IMR-90 (cell line): ENCODE data around the gene SPINT1. TPM values are rescaled to one million over a fixed set of nuclear protein-coding genes. Genes with fewer than 3 reads are reported as not detected.

Source experiments
- ATAC-seq: fragments of 200-7000 bp; cut with Tn5 transposase; 2 replicates; pipeline ENCODE4 v1.9.1; 2020; ENCODE audit warnings: low read depth, mild to moderate bottlenecking, moderate library complexity
- BruUV-seq: library from RNA; stranded (reverse); fragments of 400-500 nt; replicated peaks from 2 replicates; lab custom pipeline; 2021; lab: Mats Ljungman, UMichigan
- CTCF ChIA-PET: fragments of 300-600 bp; formaldehyde crosslinking; extraction: SDS; loops from one replicate; lab custom pipeline; 2021; ENCODE audit warnings: antibody characterized with exemption; lab: Yijun Ruan, JAX
- POLR2A ChIA-PET: fragments of 300-600 bp; sonication (Branson Sonifier 250); formaldehyde crosslinking; loops from one replicate; lab custom pipeline; 2022; ENCODE audit warnings: antibody characterized with exemption; ENCODE audit not compliant: unreplicated experiment; lab: Charles Lee
- DNase-seq: peaks from one replicate; pipeline ENCODE4 v3.0.0; 2013
- H2AFZ ChIP-seq: replicated peaks from 2 replicates; pipeline ENCODE3; 2013; ENCODE audit warnings: low read length, mild to moderate bottlenecking; ENCODE audit not compliant: poor library complexity
- H2AK5ac ChIP-seq: 2 replicates; pipeline ENCODE4 v1.6.1; 2013; ENCODE audit warnings: low read depth, low read length, inconsistent platforms
- H2AK9ac ChIP-seq: replicated peaks from 2 replicates; pipeline ENCODE3; 2013; ENCODE audit warnings: mild to moderate bottlenecking, low read depth, low read length, moderate library complexity; ENCODE audit not compliant: poor library complexity
- H2BK120ac ChIP-seq: 2 replicates; pipeline ENCODE4 v1.6.1; 2013; ENCODE audit warnings: low read depth, low read length, inconsistent platforms
- H2BK15ac ChIP-seq: 3 replicates; pipeline ENCODE4 v1.6.1; 2013; ENCODE audit warnings: low read depth, low read length, inconsistent platforms
- H2BK20ac ChIP-seq: 2 replicates; pipeline ENCODE4 v1.6.1; 2013; ENCODE audit warnings: low read depth, mild to moderate bottlenecking, inconsistent platforms, low read length, moderate library complexity
- H2BK5ac ChIP-seq: 2 replicates; pipeline ENCODE4 v1.6.1; 2013; ENCODE audit warnings: mild to moderate bottlenecking, low read depth, low read length, inconsistent platforms; ENCODE audit not compliant: poor library complexity, severe bottlenecking
- H3K14ac ChIP-seq: replicated peaks from 2 replicates; pipeline ENCODE4 v1.6.1; 2013; ENCODE audit warnings: low read depth, low read length, inconsistent platforms
- H3K18ac ChIP-seq: 2 replicates; pipeline ENCODE4 v1.6.1; 2013; ENCODE audit warnings: low read depth, low read length, control low read depth
- H3K23ac ChIP-seq: 2 replicates; pipeline ENCODE4 v1.6.1; 2013; ENCODE audit warnings: low read depth, low read length, inconsistent platforms
- H3K27ac ChIP-seq: 2 replicates; pipeline ENCODE4 v1.5.1; 2013; ENCODE audit warnings: mild to moderate bottlenecking, control low read depth, low read length; ENCODE audit not compliant: insufficient read depth
- H3K27me3 ChIP-seq: 2 replicates; pipeline ENCODE4 v1.6.1; 2013; ENCODE audit warnings: low read length; ENCODE audit not compliant: control insufficient read depth, insufficient read depth
- H3K36me3 ChIP-seq: 2 replicates; pipeline ENCODE4 v1.6.1; 2013; ENCODE audit warnings: low read length, mixed read lengths; ENCODE audit not compliant: control insufficient read depth, insufficient read depth
- H3K4ac ChIP-seq: 2 replicates; pipeline ENCODE4 v1.6.1; 2013; ENCODE audit warnings: low read depth, low read length, inconsistent platforms
- H3K4me1 ChIP-seq: 2 replicates; pipeline ENCODE4 v1.6.1; 2013; ENCODE audit warnings: low read length, mixed read lengths; ENCODE audit not compliant: control insufficient read depth, insufficient read depth
- H3K4me2 ChIP-seq: 2 replicates; pipeline ENCODE4 v1.6.1; 2013; ENCODE audit warnings: low read depth, mild to moderate bottlenecking, control low read depth, low read length, moderate library complexity
- H3K4me3 ChIP-seq: 2 replicates; pipeline ENCODE4 v1.5.1; 2013; ENCODE audit warnings: low read depth, mild to moderate bottlenecking, control low read depth, low read length, moderate library complexity; ENCODE audit not compliant: insufficient read depth
- H3K56ac ChIP-seq: 2 replicates; pipeline ENCODE4 v1.6.1; 2013; ENCODE audit warnings: low read length, inconsistent platforms; ENCODE audit not compliant: insufficient read depth; ENCODE audit errors: extremely low read depth
- H3K79me1 ChIP-seq, 2 experiments: 2 replicates each; pipeline ENCODE4 v1.6.1; 2013; ENCODE audit warnings: low read length in 2 of 2, inconsistent platforms in 1 of 2, low read depth in 1 of 2
- H3K9ac ChIP-seq: 2 replicates; pipeline ENCODE4 v1.6.1; 2013; ENCODE audit warnings: low read depth, low read length, control low read depth
- H3K9me1 ChIP-seq: 2 replicates; pipeline ENCODE4 v1.6.1; 2013; ENCODE audit warnings: low read length, inconsistent platforms; ENCODE audit not compliant: insufficient read depth
- H3K9me3 ChIP-seq: 2 replicates; pipeline ENCODE4 v1.6.1; 2013; ENCODE audit warnings: low read length; ENCODE audit not compliant: control insufficient read depth, insufficient read depth
- H4K20me1 ChIP-seq: 2 replicates; pipeline ENCODE4 v1.6.1; 2013; ENCODE audit warnings: low read length, inconsistent platforms; ENCODE audit not compliant: insufficient read depth
- H4K5ac ChIP-seq: 2 replicates; pipeline ENCODE4 v1.6.1; 2013; ENCODE audit warnings: mild to moderate bottlenecking, low read depth, low read length, control low read depth
- H4K8ac ChIP-seq, 2 experiments: 2 replicates each; pipeline ENCODE4 v1.6.1; 2013; ENCODE audit warnings: low read depth in 2 of 2, low read length in 2 of 2, control low read depth in 1 of 2, inconsistent platforms in 1 of 2
- H4K91ac ChIP-seq: 2 replicates; pipeline ENCODE4 v1.6.1; 2013; ENCODE audit warnings: low read depth, low read length, inconsistent platforms; ENCODE audit not compliant: insufficient read depth
- BHLHE40 ChIP-seq: fragments of 150-350 bp; IDR thresholded peaks from 2 replicates; pipeline ENCODE4 v1.6.1; 2016; ENCODE audit warnings: mild to moderate bottlenecking, low read depth, low read length
- CEBPB ChIP-seq: IDR thresholded peaks from 2 replicates; pipeline ENCODE4 v1.6.1; 2012; ENCODE audit warnings: low read depth, low read length, improper control_type of control experiment
- FOS ChIP-seq: fragments of 150-350 bp; IDR thresholded peaks from 2 replicates; pipeline ENCODE4 v1.6.1; 2016; ENCODE audit warnings: low read depth, low read length
- MAFK ChIP-seq: IDR thresholded peaks from 2 replicates; pipeline ENCODE4 v1.6.1; 2012; ENCODE audit warnings: low read depth, low read length, improper control_type of control experiment
- MAZ ChIP-seq: IDR thresholded peaks from 2 replicates; pipeline ENCODE4 v1.6.1; 2012; ENCODE audit warnings: low read depth, mild to moderate bottlenecking, low read length, improper control_type of control experiment, moderate library complexity, borderline replicate concordance
- MXI1 ChIP-seq: IDR thresholded peaks from 2 replicates; pipeline ENCODE4 v1.6.1; 2012; ENCODE audit warnings: low read depth, mild to moderate bottlenecking, low read length, moderate library complexity, borderline replicate concordance
- NFE2L2 ChIP-seq: fragments of 150-350 bp; IDR thresholded peaks from 2 replicates; pipeline ENCODE4 v1.6.1; 2016; ENCODE audit warnings: low read depth, mild to moderate bottlenecking, low read length
- RAD21 ChIP-seq: IDR thresholded peaks from 2 replicates; pipeline ENCODE4 v1.6.1; 2012; ENCODE audit warnings: low read length, improper control_type of control experiment
- RFX5 ChIP-seq: IDR thresholded peaks from 2 replicates; pipeline ENCODE4 v1.8.0; 2012; ENCODE audit warnings: low read depth, mild to moderate bottlenecking, low read length, moderate library complexity
- SMC3 ChIP-seq: fragments of 150-350 bp; IDR thresholded peaks from 2 replicates; pipeline ENCODE4 v1.6.1; 2016; ENCODE audit warnings: low read depth, mild to moderate bottlenecking, antibody characterized with exemption, low read length, moderate library complexity
- WGBS, 2 experiments: methylation state at CpG; one replicate each; pipeline versions ENCODE4 v1.1.5 to v1.1.7; 2013; ENCODE audit warnings: missing lambda C conversion rate in 2 of 2; ENCODE audit not compliant: insufficient read length in 1 of 2; ENCODE audit errors: extremely low coverage in 2 of 2; 5-methylcytosine and 5-hydroxymethylcytosine counted together
- dilution Hi-C: fragments of 300-500 bp; cut with HindIII; formaldehyde crosslinking; loops from one replicate; pipeline ENCODE4 v1.14.3; 2018; ENCODE audit warnings: low sequenced_read_pairs; ENCODE audit not compliant: unreplicated experiment
- in situ Hi-C: fragments of 300-500 bp; cut with MboI; formaldehyde crosslinking; loops from 3 replicates; pipeline ENCODE4 v1.14.3; 2019; ENCODE audit warnings: low sequenced_read_pairs, inconsistent platforms, mixed read lengths
- intact Hi-C: fragments of 100-400 bp; cut with micrococcal nuclease; formaldehyde crosslinking; loops from 2 replicates; pipeline ENCODE4 v1.10.0; 2022
- polyA plus RNA-seq, 3 experiments: library from polyadenylated mRNA; depleted of rRNA; stranded (reverse); fragments of >200 nt; gene quantifications; 2 replicates each; pipeline ENCODE4 v1.2.3, GENCODE V29; 2012; ENCODE audit warnings: low replicate concordance in 1 of 3
- total RNA-seq: library from RNA; depleted of rRNA; stranded (reverse); fragments of >200 nt; gene quantifications from 2 replicates; pipeline ENCODE4 v1.2.3, GENCODE V29; 2012
- TF ChIP-seq, protein P1 (sequence below): conservative IDR thresholded peaks from 2 replicates; pipeline ENCODE4 v1.5.1; 2012; ENCODE audit warnings: mild to moderate bottlenecking, low read depth, low read length, improper control_type of control experiment
- TF ChIP-seq, protein P2 (sequence below): fragments of 150-350 bp; IDR thresholded peaks from 2 replicates; pipeline ENCODE4 v1.6.1; 2017; ENCODE audit warnings: mild to moderate bottlenecking, antibody characterized with exemption, low read length, low read depth

Gene SPINT1
- total and polyA plus RNA-seq, 2 of the 4 experiments (the other 2 are of a cell fraction) = 0.90 to 2.1 TPM

DNA sequence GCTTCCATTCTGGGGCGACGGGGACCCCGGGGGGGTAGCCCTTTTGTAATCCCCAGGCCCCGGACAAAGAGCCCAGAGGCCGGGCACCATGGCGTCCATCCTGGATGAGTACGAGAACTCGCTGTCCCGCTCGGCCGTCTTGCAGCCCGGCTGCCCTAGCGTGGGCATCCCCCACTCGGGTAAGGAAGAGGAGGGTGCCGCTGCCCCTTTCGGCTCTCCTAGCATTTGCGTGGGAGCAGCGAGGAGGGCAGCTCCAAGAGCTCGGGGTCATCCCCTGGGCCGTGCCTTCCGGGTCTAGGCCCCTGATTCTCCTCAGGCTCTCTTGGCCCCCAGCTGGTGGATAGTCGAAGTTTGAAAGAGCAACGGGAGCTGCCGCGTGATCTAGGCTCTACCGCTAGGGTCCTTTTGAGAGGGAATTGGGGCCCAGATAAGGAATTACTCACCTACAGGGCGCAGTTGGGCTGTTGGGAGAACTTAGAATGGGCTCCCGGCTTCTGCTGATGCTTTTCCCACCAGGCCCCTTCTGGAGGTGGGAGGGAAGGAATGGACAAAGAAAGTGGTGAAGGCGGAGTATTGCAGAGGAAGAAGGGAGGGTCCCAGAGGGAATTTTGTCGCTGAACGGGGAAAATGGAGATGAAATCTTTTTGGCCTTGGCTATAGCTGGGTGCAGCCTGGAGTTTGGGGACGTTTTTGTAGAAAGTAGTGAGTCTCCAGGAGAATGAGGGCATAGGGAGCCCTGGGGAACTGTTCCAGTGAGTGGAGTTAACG is 51.0 kb downstream of the SPINT1 start (continued):
- TF ChIP-seq RAD21 = peak; percentile 24; the same call in 1 of the 2 replicates
- TF ChIP-seq BHLHE40 = 0 out of 2 replicates have a peak, but pooled peaks have one; percentile 18
- TF ChIP-seq NFE2L2 = no peak
- TF ChIP-seq CEBPB = no peak

DNA sequence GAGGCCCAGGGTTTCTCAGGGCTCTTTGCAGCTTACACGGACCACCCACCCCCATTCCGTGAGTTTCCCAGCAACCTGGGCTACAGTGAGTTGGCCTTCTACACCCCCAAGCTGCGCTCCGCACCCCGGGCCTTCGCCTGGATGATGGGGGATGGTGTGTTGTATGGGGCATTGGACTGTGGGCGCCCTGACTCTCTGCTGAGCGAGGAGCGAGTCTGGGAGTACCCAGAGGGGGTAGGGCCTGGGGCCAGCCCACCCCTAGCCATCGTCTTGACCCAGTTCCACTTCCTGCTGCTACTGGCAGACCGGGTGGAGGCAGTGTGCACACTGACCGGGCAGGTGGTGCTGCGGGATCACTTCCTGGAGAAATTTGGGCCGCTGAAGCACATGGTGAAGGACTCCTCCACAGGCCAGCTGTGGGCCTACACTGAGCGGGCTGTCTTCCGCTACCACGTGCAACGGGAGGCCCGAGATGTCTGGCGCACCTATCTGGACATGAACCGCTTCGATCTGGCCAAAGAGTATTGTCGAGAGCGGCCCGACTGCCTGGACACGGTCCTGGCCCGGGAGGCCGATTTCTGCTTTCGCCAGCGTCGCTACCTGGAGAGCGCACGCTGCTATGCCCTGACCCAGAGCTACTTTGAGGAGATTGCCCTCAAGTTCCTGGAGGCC is 55.8 kb downstream of the SPINT1 start:
- no peak overlapping the region for H2AFZ ChIP-seq
- no peak overlapping the region for H2AK9ac ChIP-seq
- H3K4ac ChIP-seq = no peak overlapping the region
- 0 out of 2 replicates have a peak, but pooled peaks cover 3% of the 10 kb centered on the region for H3K9me1 ChIP-seq
- no peaks in the 10 kb centered on the region for H3K27me3 ChIP-seq
- no peak overlapping the region for H3K9ac ChIP-seq
- no peak overlapping the region for H3K56ac ChIP-seq
- H2AK5ac ChIP-seq = no peak overlapping the region
- no peak overlapping the region for H2BK5ac ChIP-seq
- H4K8ac ChIP-seq = no peak overlapping the region
- no peak overlapping the region for H3K23ac ChIP-seq
- peaks cover 40% of the 10 kb centered on the region for H4K20me1 ChIP-seq
- DNase-seq = no peak
- H2BK120ac ChIP-seq = no peak overlapping the region
- dilution Hi-C loops = no loop called here
- H3K4me3 ChIP-seq = no peak overlapping the region
- no peak for ATAC-seq
- no peak overlapping the region for H3K18ac ChIP-seq
- H4K5ac ChIP-seq = no peak overlapping the region
- H3K4me1 ChIP-seq = peaks cover 5% of the 10 kb centered on the region; the same call in 1 of the 2 replicates
- H3K27ac ChIP-seq = no peak overlapping the region
- no peak overlapping the region for H2BK20ac ChIP-seq
- no TSS peak for BruUV-seq
- H3K9me3 ChIP-seq = no peaks in the 10 kb centered on the region
- intact Hi-C loops = loop anchor here (10.0 kb wide), 1 partner anchor 215 kb away; the partner anchor contains the start of gene INO80
- POLR2A ChIA-PET = interaction anchor here (0.6 kb wide), 1 partner anchor 77 kb away, joined by 6 read pairs; no protein-coding TSS in a partner anchor
- CTCF ChIA-PET = no interaction called here
- H3K4me2 ChIP-seq = no peak overlapping the region
- H3K36me3 ChIP-seq = peaks cover 55% of the 10 kb centered on the region
- 96% methylated on average over 19 of the region's 33 CpGs; no CpG with 5 or more reads in 1 of the 2 experiments for WGBS, 2 experiments
- H2BK15ac ChIP-seq = no peak overlapping the region
- peaks cover 19 to 51% of the 10 kb centered on the region in 2 experiments for H3K79me1 ChIP-seq
- no peak overlapping the region for H4K91ac ChIP-seq
- H3K14ac ChIP-seq = no peak overlapping the region
- in situ Hi-C loops = loop anchor here (5.0 to 10.0 kb wide), 2 partner anchors 125 to 288 kb away; no protein-coding TSS in a partner anchor
- TF ChIP-seq SMC3 = no peak
- TF ChIP-seq MAFK = no peak
- TF ChIP-seq MAZ = no peak
- TF ChIP-seq NFE2L2 = no peak
- TF ChIP-seq, protein P1, sequence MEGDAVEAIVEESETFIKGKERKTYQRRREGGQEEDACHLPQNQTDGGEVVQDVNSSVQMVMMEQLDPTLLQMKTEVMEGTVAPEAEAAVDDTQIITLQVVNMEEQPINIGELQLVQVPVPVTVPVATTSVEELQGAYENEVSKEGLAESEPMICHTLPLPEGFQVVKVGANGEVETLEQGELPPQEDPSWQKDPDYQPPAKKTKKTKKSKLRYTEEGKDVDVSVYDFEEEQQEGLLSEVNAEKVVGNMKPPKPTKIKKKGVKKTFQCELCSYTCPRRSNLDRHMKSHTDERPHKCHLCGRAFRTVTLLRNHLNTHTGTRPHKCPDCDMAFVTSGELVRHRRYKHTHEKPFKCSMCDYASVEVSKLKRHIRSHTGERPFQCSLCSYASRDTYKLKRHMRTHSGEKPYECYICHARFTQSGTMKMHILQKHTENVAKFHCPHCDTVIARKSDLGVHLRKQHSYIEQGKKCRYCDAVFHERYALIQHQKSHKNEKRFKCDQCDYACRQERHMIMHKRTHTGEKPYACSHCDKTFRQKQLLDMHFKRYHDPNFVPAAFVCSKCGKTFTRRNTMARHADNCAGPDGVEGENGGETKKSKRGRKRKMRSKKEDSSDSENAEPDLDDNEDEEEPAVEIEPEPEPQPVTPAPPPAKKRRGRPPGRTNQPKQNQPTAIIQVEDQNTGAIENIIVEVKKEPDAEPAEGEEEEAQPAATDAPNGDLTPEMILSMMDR = no peak
- TF ChIP-seq BHLHE40 = no peak
- no peak for TF ChIP-seq MXI1
- TF ChIP-seq FOS = no peak
- no peak for TF ChIP-seq RFX5
- no peak for TF ChIP-seq CEBPB
- TF ChIP-seq, protein P2, sequence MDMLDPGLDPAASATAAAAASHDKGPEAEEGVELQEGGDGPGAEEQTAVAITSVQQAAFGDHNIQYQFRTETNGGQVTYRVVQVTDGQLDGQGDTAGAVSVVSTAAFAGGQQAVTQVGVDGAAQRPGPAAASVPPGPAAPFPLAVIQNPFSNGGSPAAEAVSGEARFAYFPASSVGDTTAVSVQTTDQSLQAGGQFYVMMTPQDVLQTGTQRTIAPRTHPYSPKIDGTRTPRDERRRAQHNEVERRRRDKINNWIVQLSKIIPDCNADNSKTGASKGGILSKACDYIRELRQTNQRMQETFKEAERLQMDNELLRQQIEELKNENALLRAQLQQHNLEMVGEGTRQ = no peak
